NCI-H2196 (cell line): Measurements from ENCODE around the gene FDXACB1.
A peak's percentile ranks its signal among the peaks of the same experiment; 100 is the strongest.
"Not testable (repeated sequence)": the region's sequence is repeated elsewhere in the genome, so short reads cannot be mapped to it uniquely, and the experiment has no call there.

Experiments
- DNase-seq: peaks from one replicate; lab custom pipeline; 2025; ENCODE audit not compliant: unreplicated experiment; lab: John Stamatoyannopoulos, UW

FDXACB1 gene

DNA sequence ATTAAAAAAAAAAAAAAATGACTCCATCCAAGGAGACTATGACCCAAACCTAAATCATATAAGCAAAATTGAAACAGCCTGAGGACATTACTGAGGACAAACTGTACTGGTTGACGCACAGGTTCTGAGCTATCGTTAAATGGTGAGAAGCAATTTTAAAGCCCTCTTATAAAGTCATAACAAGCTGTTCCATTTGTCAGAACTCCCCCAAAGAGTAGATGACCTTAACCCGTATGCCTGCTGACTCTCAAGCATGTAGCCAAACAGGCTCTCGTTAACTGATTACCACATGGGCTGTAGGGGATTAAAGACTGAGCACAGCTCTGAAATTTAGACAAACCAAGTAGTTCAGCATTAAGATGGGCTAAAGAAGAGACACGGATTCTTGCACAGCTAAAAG is 30.4 kb upstream of the FDXACB1 start:
- no peak for DNase-seq

GRCh38 chr11:111908639-111909305 is 29.8 kb upstream of the FDXACB1 start:
- no peak for DNase-seq

GRCh38 chr11:111906680-111907079 is 27.7 kb upstream of the FDXACB1 start:
- no peak for DNase-seq

DNA sequence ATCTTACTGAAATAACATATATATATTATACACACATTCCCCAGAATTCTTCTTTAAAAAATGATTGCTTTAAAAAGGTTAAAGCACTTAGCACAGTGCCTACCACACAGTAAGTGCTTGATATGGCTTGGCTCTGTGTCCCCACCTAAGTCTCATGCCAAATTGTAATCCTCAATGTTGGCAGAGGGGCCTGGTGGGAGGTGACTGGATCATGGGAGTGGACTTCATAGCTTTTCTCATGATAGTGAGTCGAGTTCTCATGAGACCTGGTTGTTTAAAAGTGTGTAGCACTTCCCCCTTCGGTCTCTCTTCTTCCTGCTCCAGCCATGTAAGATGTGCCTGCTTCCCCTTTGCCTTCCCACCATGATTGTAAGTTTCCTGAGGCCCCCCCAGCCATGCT is 26.4 kb upstream of the FDXACB1 start:
- no peak for DNase-seq

- DNase-seq = no peak
Measured at GRCh38 chr11:111886844-111887243, 7.9 kb upstream of the FDXACB1 start.

DNA sequence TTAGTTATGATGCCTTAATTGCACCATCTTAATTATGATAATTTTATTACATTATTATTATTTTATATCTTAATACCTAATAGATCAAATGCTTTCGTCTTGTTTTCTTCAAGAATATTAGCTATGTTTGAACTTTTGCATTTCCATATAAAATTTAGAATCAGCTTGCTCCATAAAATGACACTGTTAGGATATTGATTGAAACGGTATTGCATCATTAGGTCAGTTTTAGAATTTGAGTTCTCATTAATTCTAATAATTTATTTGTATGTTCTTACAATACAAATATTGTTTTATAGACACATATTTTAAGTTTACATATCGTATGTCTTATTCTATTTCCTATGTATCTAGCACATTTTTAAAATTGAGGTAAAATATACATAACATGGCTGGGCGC is 7.1 kb upstream of the FDXACB1 start:
- no peak for DNase-seq

GRCh38 chr11:111885053-111885452 is 6.1 kb upstream of the FDXACB1 start:
- not testable (repeated sequence) for DNase-seq

GRCh38 chr11:111882202-111882601 is 3.2 kb upstream of the FDXACB1 start:
- no peak for DNase-seq

DNA sequence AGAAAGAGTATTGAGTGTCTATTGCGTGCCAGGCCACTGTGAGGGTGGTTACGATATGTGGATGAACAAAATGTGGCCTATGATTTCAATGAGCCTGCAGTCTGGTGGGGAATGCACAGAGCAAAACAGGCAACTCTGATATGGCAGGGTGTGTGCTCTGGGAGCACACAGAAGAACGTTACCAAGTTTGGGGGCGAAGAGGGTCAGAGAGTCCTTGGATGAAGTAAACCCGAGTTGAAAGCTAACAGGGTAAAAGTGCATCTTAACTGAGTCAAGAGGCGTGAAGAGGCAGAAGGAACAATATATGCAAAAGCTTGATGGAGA is 634 bp upstream of the FDXACB1 start:
- no peak for DNase-seq

GRCh38 chr11:111878385-111878848 is 548 bp downstream of the FDXACB1 start:
- DNase-seq = peak; percentile 25

DNA sequence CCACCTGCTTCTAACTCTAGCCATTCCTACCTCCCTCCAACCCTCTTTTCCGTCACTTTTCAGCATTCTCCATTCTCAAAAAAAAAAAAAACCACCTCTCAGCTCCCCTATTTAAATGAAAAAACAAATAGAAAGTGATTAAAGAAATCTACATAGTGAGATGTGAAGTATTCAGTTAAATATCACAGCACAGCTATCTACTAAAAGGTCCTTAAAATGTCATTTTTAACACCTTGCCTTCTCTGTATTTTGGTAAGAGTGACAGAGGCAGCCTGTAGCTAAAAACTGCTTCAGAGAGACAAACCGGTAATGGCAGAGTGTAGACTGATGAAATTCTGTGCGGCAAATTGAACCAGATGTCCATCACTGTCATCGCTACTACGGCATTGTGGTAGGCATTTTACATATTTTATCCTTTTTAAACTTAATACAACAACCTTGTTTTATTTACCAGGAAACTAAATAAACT is 7.2 kb downstream of the FDXACB1 start:
- no peak for DNase-seq

GRCh38 chr11:111870886-111871692 is 7.9 kb downstream of the FDXACB1 start, which contains the start of gene ALG9:
Gene ALG9, minus strand, starts transcription at chr11:111871581. Its CDS starts 99 bp downstream, at chr11:111871482.
- peak; percentile 69 for DNase-seq

GRCh38 chr11:111870522-111870885 is 8.5 kb downstream of the FDXACB1 start:
- DNase-seq = no peak

DNA sequence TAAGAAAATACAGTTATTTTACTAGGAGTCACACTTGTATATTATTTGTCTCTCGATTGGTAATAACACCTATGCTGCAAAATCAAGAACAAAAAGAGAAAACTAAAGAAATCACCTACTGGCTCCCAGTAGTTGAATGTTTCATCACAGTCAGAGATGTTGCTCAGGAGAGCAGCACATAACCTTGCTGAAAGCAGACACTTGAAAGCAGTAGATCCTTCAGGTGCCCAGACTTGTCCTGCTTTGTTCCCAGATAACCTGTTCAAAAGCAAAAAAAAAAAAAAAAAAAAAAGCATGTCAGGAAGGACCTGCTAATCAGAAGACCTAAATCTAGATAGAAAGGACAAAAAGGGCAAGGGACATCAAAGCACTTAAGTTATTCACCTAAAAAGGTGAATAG is 8.9 kb downstream of the FDXACB1 start:
- no peak for DNase-seq

GRCh38 chr11:111860257-111860656 is 18.7 kb downstream of the FDXACB1 start:
- no peak for DNase-seq

DNA sequence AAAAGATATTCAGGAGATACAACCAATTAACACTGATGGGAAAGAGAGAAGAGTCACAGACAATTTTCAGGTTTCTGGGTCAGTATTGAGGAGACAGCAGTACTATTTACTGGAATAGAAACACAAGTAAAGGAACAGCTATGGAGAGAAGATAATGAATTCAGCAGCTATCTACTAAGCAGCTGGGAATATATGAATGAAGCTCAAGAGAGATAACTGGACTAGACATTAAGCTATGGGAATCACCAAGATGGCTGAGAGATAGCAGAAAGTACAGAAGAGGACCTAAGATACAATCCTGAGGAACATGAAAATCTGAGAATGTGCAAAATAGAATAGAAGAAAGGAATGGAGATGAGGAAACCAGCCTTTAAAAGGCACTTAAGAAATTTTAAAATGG is 23.5 kb downstream of the FDXACB1 start:
- DNase-seq = no peak

- no peak for DNase-seq
Measured at GRCh38 chr11:111852103-111852502, 26.9 kb downstream of the FDXACB1 start.

GRCh38 chr11:111851636-111852035 is 27.3 kb downstream of the FDXACB1 start:
- peak; percentile 15 for DNase-seq

GRCh38 chr11:111851067-111851466 is 27.9 kb downstream of the FDXACB1 start:
- DNase-seq = no peak

GRCh38 chr11:111849631-111850030 is 29.3 kb downstream of the FDXACB1 start:
- no peak for DNase-seq

DNA sequence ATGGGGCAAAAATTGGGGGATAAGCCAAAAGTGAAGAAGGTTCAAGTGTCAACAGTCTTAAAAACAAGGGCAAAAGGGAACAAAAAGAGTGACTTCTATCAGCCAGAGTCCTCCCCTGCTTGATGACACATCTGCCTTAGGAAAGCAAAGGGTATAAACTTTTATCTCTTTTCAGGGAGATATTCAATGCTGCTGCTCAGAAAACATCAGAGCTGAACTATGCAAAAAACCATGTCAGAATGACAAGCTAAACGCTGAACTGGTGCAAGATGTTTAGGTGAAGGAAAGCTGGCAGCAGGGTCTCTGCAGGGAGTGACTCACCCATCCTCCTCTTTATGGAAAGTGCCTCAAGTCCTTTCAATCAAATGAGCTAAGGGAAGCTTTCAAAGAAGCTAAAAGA is 32.3 kb downstream of the FDXACB1 start:
- no peak for DNase-seq

- no peak for DNase-seq
Measured at GRCh38 chr11:111846063-111846462, 32.9 kb downstream of the FDXACB1 start.
